ENCODE results near the gene CUL4A. TPM values are rescaled to one million over a fixed set of nuclear protein-coding genes. Genes with fewer than 3 reads are reported as not detected.

CUL4A gene
- total and polyA plus RNA-seq, 2 experiments from 2014 or later, result 52.2 to 85.3 TPM

DNA sequence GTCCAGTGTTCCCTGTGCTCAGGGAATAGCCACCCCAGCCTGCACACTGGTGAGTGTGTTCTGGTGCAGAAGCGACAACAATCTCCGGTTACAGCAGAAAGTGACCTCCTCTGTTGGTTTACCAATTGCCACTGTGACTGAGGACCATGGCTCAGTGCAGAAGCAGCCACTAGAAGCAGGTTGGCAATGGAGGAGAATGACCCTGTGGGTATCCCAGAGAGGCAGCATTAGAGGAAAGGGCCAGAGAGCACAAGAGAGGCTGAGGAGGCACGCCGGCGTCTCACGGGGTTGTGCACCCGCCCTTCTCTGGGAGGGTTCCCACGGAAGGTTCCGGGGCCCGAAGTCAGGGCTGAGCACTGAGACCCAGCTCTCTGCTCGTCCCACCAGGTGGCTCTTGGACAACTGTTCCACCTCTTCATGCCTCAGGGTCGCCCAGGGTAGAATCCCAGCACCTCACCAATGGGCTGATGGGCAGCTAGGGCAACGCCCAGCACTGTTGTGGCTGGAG is 36.9 kb upstream of the CUL4A start:
- WGBS (ENCODE audit: low lambda C conversion rate, missing lambda C conversion rate), result 90% methylated on average over 12 of the region's 13 CpGs
- H2AFZ ChIP-seq, result no peak overlapping the region
- H3K4me2 ChIP-seq, result no peak overlapping the region
- H3K36me3 ChIP-seq (replicated peaks; ENCODE audit: insufficient read depth, low read depth), result no peaks in the 10 kb centered on the region
- no peak overlapping the region for H3K27ac ChIP-seq
- DNase-seq (ENCODE audit: low spot score), result no peak
- H3K79me2 ChIP-seq, result no peaks in the 10 kb centered on the region
- H3K9me2 ChIP-seq (replicated peaks; ENCODE audit: insufficient read depth), result no peaks in the 10 kb centered on the region
- TF ChIP-seq EZH2phosphoT487 (IDR thresholded peaks at IDR 0.05; ENCODE audit: low read depth, severe bottlenecking, unreplicated experiment), result no peak
- TF ChIP-seq, protein P1, sequence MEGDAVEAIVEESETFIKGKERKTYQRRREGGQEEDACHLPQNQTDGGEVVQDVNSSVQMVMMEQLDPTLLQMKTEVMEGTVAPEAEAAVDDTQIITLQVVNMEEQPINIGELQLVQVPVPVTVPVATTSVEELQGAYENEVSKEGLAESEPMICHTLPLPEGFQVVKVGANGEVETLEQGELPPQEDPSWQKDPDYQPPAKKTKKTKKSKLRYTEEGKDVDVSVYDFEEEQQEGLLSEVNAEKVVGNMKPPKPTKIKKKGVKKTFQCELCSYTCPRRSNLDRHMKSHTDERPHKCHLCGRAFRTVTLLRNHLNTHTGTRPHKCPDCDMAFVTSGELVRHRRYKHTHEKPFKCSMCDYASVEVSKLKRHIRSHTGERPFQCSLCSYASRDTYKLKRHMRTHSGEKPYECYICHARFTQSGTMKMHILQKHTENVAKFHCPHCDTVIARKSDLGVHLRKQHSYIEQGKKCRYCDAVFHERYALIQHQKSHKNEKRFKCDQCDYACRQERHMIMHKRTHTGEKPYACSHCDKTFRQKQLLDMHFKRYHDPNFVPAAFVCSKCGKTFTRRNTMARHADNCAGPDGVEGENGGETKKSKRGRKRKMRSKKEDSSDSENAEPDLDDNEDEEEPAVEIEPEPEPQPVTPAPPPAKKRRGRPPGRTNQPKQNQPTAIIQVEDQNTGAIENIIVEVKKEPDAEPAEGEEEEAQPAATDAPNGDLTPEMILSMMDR (IDR thresholded peaks at IDR 0.05; ENCODE audit: poor library complexity), result no peak
- TF ChIP-seq EZH2 (IDR thresholded peaks at IDR 0.05; ENCODE audit: borderline replicate concordance), result no peak
- no peaks in the 10 kb centered on the region for H3K9me3 ChIP-seq (ENCODE audit: low read depth)
- H4K20me1 ChIP-seq (ENCODE audit: insufficient read depth, poor library complexity, severe bottlenecking), result no peaks in the 10 kb centered on the region
- no peak overlapping the region for H3K4me3 ChIP-seq
- no peaks in the 10 kb centered on the region for H3K27me3 ChIP-seq
- peaks cover 16% of the 10 kb centered on the region for H3K4me1 ChIP-seq (ENCODE audit: insufficient read depth)

DNA sequence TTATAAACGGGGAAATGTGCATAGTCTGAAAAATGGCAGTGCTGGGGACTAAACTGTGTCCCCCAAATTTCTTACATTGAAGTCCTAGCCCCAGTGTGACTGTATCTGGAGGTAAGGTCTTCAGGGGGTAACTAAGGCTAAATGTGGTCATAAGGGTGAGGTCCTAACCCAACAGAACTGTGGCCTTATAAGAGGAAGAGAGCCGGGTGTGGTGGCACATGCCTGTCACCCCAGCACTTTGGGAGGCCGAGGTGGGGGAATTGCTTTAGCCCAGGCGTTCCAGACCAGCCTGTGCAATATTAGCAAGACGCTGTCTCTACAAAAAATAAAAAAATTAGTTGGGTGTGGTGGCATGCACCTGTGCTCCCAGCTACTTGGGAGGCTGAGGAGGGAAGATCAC is 33.1 kb upstream of the CUL4A start:
- TF ChIP-seq EZH2 (IDR thresholded peaks at IDR 0.05; ENCODE audit: borderline replicate concordance), result no peak
- no peak for TF ChIP-seq EZH2phosphoT487 (IDR thresholded peaks at IDR 0.05; ENCODE audit: low read depth, severe bottlenecking, unreplicated experiment)
- TF ChIP-seq, protein P1 (IDR thresholded peaks at IDR 0.05; ENCODE audit: poor library complexity), result no peak
- no peak overlapping the region for H3K27ac ChIP-seq

DNA sequence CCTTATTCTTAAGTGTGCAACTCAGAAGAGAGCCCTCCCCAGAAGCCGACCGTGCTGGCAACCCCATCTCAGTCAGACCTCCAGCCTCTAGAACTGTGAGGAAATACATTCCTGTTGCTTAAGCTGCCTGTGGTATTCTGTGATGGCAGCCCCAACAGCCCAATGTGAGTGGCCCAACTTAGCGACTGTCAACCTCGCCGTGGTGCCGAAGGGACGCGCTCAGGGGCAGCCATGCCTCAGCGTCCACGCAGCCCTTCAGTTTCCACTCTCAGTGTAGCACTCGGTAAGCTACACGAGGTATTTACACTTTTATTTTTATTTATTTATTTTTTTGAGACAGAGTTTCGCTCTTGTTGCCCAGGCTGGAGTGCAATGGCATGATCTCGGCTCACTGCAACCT is 32.6 kb upstream of the CUL4A start:
- no peak overlapping the region for H3K27ac ChIP-seq
- H3K9me2 ChIP-seq (replicated peaks; ENCODE audit: insufficient read depth), result no peaks in the 10 kb centered on the region
- H4K20me1 ChIP-seq (ENCODE audit: insufficient read depth, poor library complexity, severe bottlenecking), result no peaks in the 10 kb centered on the region
- H3K4me3 ChIP-seq, result no peak overlapping the region
- no peaks in the 10 kb centered on the region for H3K79me2 ChIP-seq
- no peaks in the 10 kb centered on the region for H3K9me3 ChIP-seq (ENCODE audit: low read depth)
- DNase-seq (ENCODE audit: low spot score), result no peak
- H3K4me1 ChIP-seq (ENCODE audit: insufficient read depth), result no peaks in the 10 kb centered on the region
- no peaks in the 10 kb centered on the region for H3K27me3 ChIP-seq
- 97% methylated on average over 14 of the region's 14 CpGs for WGBS (ENCODE audit: low lambda C conversion rate, missing lambda C conversion rate)
- H3K4me2 ChIP-seq, result no peak overlapping the region
- TF ChIP-seq, protein P1 (IDR thresholded peaks at IDR 0.05; ENCODE audit: poor library complexity), result no peak
- TF ChIP-seq EZH2phosphoT487 (IDR thresholded peaks at IDR 0.05; ENCODE audit: low read depth, severe bottlenecking, unreplicated experiment) (no peak), EZH2 (IDR thresholded peaks at IDR 0.05; ENCODE audit: borderline replicate concordance) (no peak)
- no peak overlapping the region for H2AFZ ChIP-seq
- no peaks in the 10 kb centered on the region for H3K36me3 ChIP-seq (replicated peaks; ENCODE audit: insufficient read depth, low read depth)

More for the DNA sequence above, 33.1 kb upstream of the CUL4A start:
- no peaks in the 10 kb centered on the region for H3K9me2 ChIP-seq (replicated peaks; ENCODE audit: insufficient read depth)
- H4K20me1 ChIP-seq (ENCODE audit: insufficient read depth, poor library complexity, severe bottlenecking), result no peaks in the 10 kb centered on the region
- WGBS (ENCODE audit: low lambda C conversion rate, missing lambda C conversion rate), result 80% methylated on average over 5 of the region's 5 CpGs
- no peak overlapping the region for H3K4me3 ChIP-seq
- no peaks in the 10 kb centered on the region for H3K9me3 ChIP-seq (ENCODE audit: low read depth)
- H3K4me2 ChIP-seq, result no peak overlapping the region
- no peak for DNase-seq (ENCODE audit: low spot score)
- no peaks in the 10 kb centered on the region for H3K36me3 ChIP-seq (replicated peaks; ENCODE audit: insufficient read depth, low read depth)
- no peaks in the 10 kb centered on the region for H3K27me3 ChIP-seq
- H3K79me2 ChIP-seq, result no peaks in the 10 kb centered on the region
- no peak overlapping the region for H2AFZ ChIP-seq
- peaks cover under 1% of the 10 kb centered on the region for H3K4me1 ChIP-seq (ENCODE audit: insufficient read depth)
